HCT116 (cell line): Measurements from ENCODE around the gene DLG5. TPM values are rescaled to one million over a fixed set of nuclear protein-coding genes. Genes with fewer than 3 reads are reported as not detected.

Experiments used
- ATAC-seq: fragments of 200-7000 bp; cut with Tn5 transposase; 2 replicates; pipeline ENCODE4 v1.9.1; 2020; ENCODE audit warnings: mild to moderate bottlenecking, moderate library complexity
- BruUV-seq: library from RNA; stranded (reverse); fragments of 400-500 nt; replicated peaks from 2 replicates; lab custom pipeline; 2021; lab: Mats Ljungman, UMichigan
- CTCF ChIA-PET: fragments of 300-600 bp; sonication (Branson Sonifier 250); formaldehyde crosslinking; loops from one replicate; lab custom pipeline; 2021; ENCODE audit warnings: antibody characterized with exemption; lab: Charles Lee
- POLR2A ChIA-PET: fragments of 300-600, 350-600 bp; sonication (Branson Sonifier 250); formaldehyde crosslinking; loops from one replicate; lab custom pipeline; 2021; ENCODE audit warnings: antibody characterized with exemption; lab: Charles Lee
- RAD21 ChIA-PET, 2 experiments: fragments of 300-600 bp; sonication (Branson Sonifier 250); formaldehyde crosslinking; loops; one replicate each; lab custom pipeline; 2023; ENCODE audit warnings: low total read pairs in 2 of 2; ENCODE audit not compliant: uncharacterized antibody in 2 of 2, unreplicated experiment in 2 of 2, low non-redundant PET in 1 of 2; lab: Charles Lee
- DNase-seq: peaks from one replicate; pipeline ENCODE4 v3.0.0-alpha.2; 2010; ENCODE audit warnings: low read depth, low spot score
- H2AFZ ChIP-seq: fragments of 200-600 bp; shearing (Covaris generic), sonication (generic); 2 replicates; pipeline ENCODE4 v1.6.1; 2017; ENCODE audit warnings: low read depth, mixed run types, mixed read lengths, antibody characterized with exemption, low read length; ENCODE audit not compliant: poor library complexity, severe bottlenecking
- H3K27ac ChIP-seq: 2 replicates; pipeline ENCODE4 v1.5.1; 2012; ENCODE audit warnings: low read depth, low read length
- H3K27me3 ChIP-seq: fragments of 200-600 bp; sonication (generic); 2 replicates; pipeline ENCODE4 v1.6.1; 2016; ENCODE audit warnings: mixed run types, low read length, mixed read lengths; ENCODE audit not compliant: insufficient read depth
- H3K36me3 ChIP-seq, 2 experiments: fragments of 200-500 bp in 1 of 2; fragments of 200-600 bp in 1 of 2; sonication (Bioruptor generic) in 1 of 2; sonication (generic) in 1 of 2; 2 replicates each; pipeline versions ENCODE4 v1.5.1 to v1.6.1; 2014 to 2016; ENCODE audit warnings: low read length in 2 of 2, inconsistent platforms in 1 of 2, mixed read lengths in 1 of 2, mixed run types in 1 of 2; ENCODE audit not compliant: insufficient read depth in 2 of 2, control insufficient read depth in 1 of 2
- H3K4me1 ChIP-seq, 2 experiments: fragments of 200-600 bp in 1 of 2; sonication (generic) in 1 of 2; 2 replicates each; pipeline versions ENCODE4 v1.5.1 to v1.6.1; 2012 to 2017; ENCODE audit warnings: low read length in 2 of 2, inconsistent platforms in 1 of 2, mild to moderate bottlenecking in 1 of 2, mixed read lengths in 1 of 2, mixed run types in 1 of 2, moderate library complexity in 1 of 2; ENCODE audit not compliant: insufficient read depth in 2 of 2, control insufficient read depth in 1 of 2
- H3K4me2 ChIP-seq: fragments of 200-600 bp; sonication (generic); 2 replicates; pipeline ENCODE4 v1.6.1; 2017; ENCODE audit warnings: mixed run types, low read length, mixed read lengths
- H3K4me3 ChIP-seq, 2 experiments: fragments of 200-600 bp in 1 of 2; sonication (generic) in 1 of 2; replicated peaks in 1 of 2; 2 replicates each; pipeline ENCODE4 v1.5.1; 2011 to 2016; ENCODE audit warnings: low read length in 2 of 2, control low read depth in 1 of 2, low read depth in 1 of 2, mild to moderate bottlenecking in 1 of 2, mixed read lengths in 1 of 2, mixed run types in 1 of 2
- H3K79me2 ChIP-seq: fragments of 200-600 bp; sonication (generic); 2 replicates; pipeline ENCODE4 v1.6.1; 2017; ENCODE audit warnings: mild to moderate bottlenecking, mixed run types, low read length, moderate library complexity, mixed read lengths; ENCODE audit not compliant: insufficient read depth
- H3K9ac ChIP-seq: fragments of 200-600 bp; sonication (generic); 2 replicates; pipeline ENCODE4 v1.6.1; 2016; ENCODE audit warnings: low read length, mixed read lengths
- H3K9me2 ChIP-seq: fragments of 200-600 bp; sonication (generic), shearing (Covaris generic); 2 replicates; pipeline ENCODE4 v1.6.1; 2017; ENCODE audit warnings: mixed run types, mild to moderate bottlenecking, moderate library complexity; ENCODE audit not compliant: insufficient read depth
- H3K9me3 ChIP-seq, 2 experiments: fragments of 200-500 bp in 1 of 2; fragments of 200-600 bp in 1 of 2; sonication (Bioruptor generic) in 1 of 2; sonication (generic) in 1 of 2; 2 replicates each; pipeline ENCODE4 v1.6.1; 2014 to 2017; ENCODE audit warnings: low read length in 2 of 2, mixed read lengths in 2 of 2, inconsistent platforms in 1 of 2, low read depth in 1 of 2, mild to moderate bottlenecking in 1 of 2, mixed run types in 1 of 2, moderate library complexity in 1 of 2; ENCODE audit not compliant: control insufficient read depth in 1 of 2, insufficient read depth in 1 of 2
- H4K20me1 ChIP-seq: fragments of 200-600 bp; sonication (generic), shearing (Covaris generic); 2 replicates; pipeline ENCODE4 v1.6.1; 2017; ENCODE audit warnings: mixed run types, mild to moderate bottlenecking, moderate library complexity; ENCODE audit not compliant: insufficient read depth
- EGR1 ChIP-seq: IDR thresholded peaks from 2 replicates; pipeline ENCODE4 v1.6.1; 2012; ENCODE audit warnings: low read depth
- ELF1 ChIP-seq: IDR thresholded peaks from 2 replicates; pipeline ENCODE4 v1.6.1; 2012; ENCODE audit warnings: low read depth, borderline replicate concordance
- EZH2phosphoT487 ChIP-seq: fragments of 200-600 bp; IDR thresholded peaks from 2 replicates; pipeline ENCODE4 v1.6.1; 2018; ENCODE audit warnings: antibody characterized with exemption, borderline replicate concordance
- MAX ChIP-seq: IDR thresholded peaks from 2 replicates; pipeline ENCODE4 v1.6.1; 2012
- POLR2A ChIP-seq: IDR thresholded peaks from 2 replicates; pipeline ENCODE4 v1.7.0; 2011; ENCODE audit warnings: borderline replicate concordance; ENCODE audit not compliant: insufficient read depth, insufficient read length; ENCODE audit errors: extremely low read depth
- POLR2AphosphoS5 ChIP-seq: IDR thresholded peaks from 2 replicates; pipeline ENCODE4 v1.6.1; 2011; ENCODE audit warnings: mild to moderate bottlenecking, low read depth, low read length, moderate library complexity
- RAD21 ChIP-seq: IDR thresholded peaks from 2 replicates; pipeline ENCODE4 v1.6.1; 2012; ENCODE audit warnings: low read depth, mild to moderate bottlenecking
- SP1 ChIP-seq: IDR thresholded peaks from 2 replicates; pipeline ENCODE4 v1.6.1; 2012; ENCODE audit warnings: low read depth
- SRF ChIP-seq: IDR thresholded peaks from 2 replicates; pipeline ENCODE4 v1.6.1; 2012; ENCODE audit warnings: low read depth
- YY1 ChIP-seq: IDR thresholded peaks from 2 replicates; pipeline ENCODE4 v1.6.1; 2011; ENCODE audit warnings: low read length, low read depth, moderate library complexity, mild to moderate bottlenecking; ENCODE audit not compliant: insufficient replicate concordance; ENCODE audit errors: extremely low read depth
- ZFX ChIP-seq: fragments of 450-650 bp; IDR thresholded peaks from 2 replicates; pipeline ENCODE4 v1.6.1; 2017
- ZNF274 ChIP-seq: fragments of 200-500 bp; sonication (Bioruptor generic); IDR thresholded peaks from 2 replicates; pipeline ENCODE4 v1.6.1; 2014; ENCODE audit warnings: mild to moderate bottlenecking, low read depth, low read length, inconsistent platforms
- intact Hi-C: fragments of 100-400 bp; cut with micrococcal nuclease; formaldehyde crosslinking; loops from 2 replicates; pipeline ENCODE4 v1.10.0; 2022
- total RNA-seq: library from RNA; stranded (reverse); gene quantifications from one replicate; pipeline ENCODE4 v1.2.1, GENCODE V29; 2021; ENCODE audit not compliant: unreplicated experiment
- TF ChIP-seq, protein P1 (sequence below): IDR thresholded peaks from 2 replicates; pipeline ENCODE4 v1.6.1; 2012
- TF ChIP-seq, protein P2 (sequence below): IDR thresholded peaks from 2 replicates; pipeline ENCODE4 v1.6.1; 2011; ENCODE audit warnings: mild to moderate bottlenecking, low read length, moderate library complexity; ENCODE audit not compliant: insufficient replicate concordance; ENCODE audit errors: extremely low read depth
- TF ChIP-seq, protein P3 (sequence below), 3 experiments: fragments of 200-600 bp in 1 of 3; sonication (generic) in 1 of 3; IDR thresholded peaks in 2 of 3; conservative IDR thresholded peaks in 1 of 3; 2 replicates each; pipeline ENCODE4 v1.5.1; 2012 to 2017; ENCODE audit warnings: low read depth in 2 of 3, low read length in 2 of 3, antibody characterized with exemption in 1 of 3, borderline replicate concordance in 1 of 3, control low read depth in 1 of 3, mild to moderate bottlenecking in 1 of 3, mixed read lengths in 1 of 3, mixed run types in 1 of 3, moderate library complexity in 1 of 3; ENCODE audit not compliant: insufficient read depth in 1 of 3

Gene DLG5
- total RNA-seq, 1 experiment from 2014 or later: 44.8 TPM

DNA sequence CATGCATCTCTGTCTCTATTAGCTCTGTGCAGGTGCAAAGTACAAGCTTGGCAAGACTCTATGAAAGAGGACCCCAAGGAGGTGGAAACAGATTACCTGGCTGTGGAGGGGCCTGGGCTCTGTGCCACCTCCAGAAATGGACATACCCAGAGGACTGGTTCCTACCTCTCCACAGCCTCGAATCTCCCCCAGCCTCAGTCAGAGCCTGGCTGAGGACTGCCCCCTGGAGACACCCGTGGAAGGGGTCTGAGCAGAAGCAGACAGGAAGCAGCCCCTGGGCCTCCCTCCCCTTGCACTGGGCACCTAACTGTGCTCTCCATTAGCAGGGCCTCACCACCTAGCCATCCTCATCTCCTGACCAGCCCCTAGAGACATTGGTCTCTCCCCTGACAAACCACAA is 92.0 kb downstream of the DLG5 start:
- Histone ChIP-seq H2AFZ (no peak overlapping the region), H4K20me1 (no peaks in the 10 kb centered on the region), H3K9me3 (no peaks in the 10 kb centered on the region), H3K4me3 (no peak overlapping the region), H3K4me1 (no peaks in the 10 kb centered on the region), H3K27me3 (no peaks in the 10 kb centered on the region), H3K9ac (no peak overlapping the region), H3K4me2 (no peak overlapping the region), H3K79me2 (no peaks in the 10 kb centered on the region), H3K36me3 (peaks cover 13 to 14% of the 10 kb centered on the region in 2 experiments; a peak in 3 of 4 replicates), H3K27ac (no peak overlapping the region), H3K9me2 (no peaks in the 10 kb centered on the region)
- RAD21 ChIA-PET: no interaction called here
- DNase-seq (no peak), ATAC-seq (no peak)
- TF ChIP-seq RAD21: no peak
- intact Hi-C loops: no loop called here
- BruUV-seq: no TSS peak
- POLR2A ChIA-PET: no interaction called here
- CTCF ChIA-PET: no interaction called here

- H2AFZ ChIP-seq: no peak overlapping the region
- DNase-seq: no peak
- ChIA-PET CTCF (no interaction called here), RAD21 (no interaction called here), POLR2A (no interaction called here)
- H3K4me2 ChIP-seq: no peak overlapping the region
- no peak overlapping the region for H3K27ac ChIP-seq
- no peaks in the 10 kb centered on the region for H3K79me2 ChIP-seq
- intact Hi-C loops: no loop called here
- BruUV-seq: no TSS peak
- TF ChIP-seq POLR2AphosphoS5 (no peak), ZFX (no peak), SP1 (no peak), MAX (no peak), SRF (no peak), EGR1 (no peak), YY1 (no peak), ELF1 (no peak), EZH2phosphoT487 (no peak), POLR2A (no peak), ZNF274 (no peak)
- TF ChIP-seq, protein P1, sequence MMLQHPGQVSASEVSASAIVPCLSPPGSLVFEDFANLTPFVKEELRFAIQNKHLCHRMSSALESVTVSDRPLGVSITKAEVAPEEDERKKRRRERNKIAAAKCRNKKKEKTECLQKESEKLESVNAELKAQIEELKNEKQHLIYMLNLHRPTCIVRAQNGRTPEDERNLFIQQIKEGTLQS: no peak
- TF ChIP-seq, protein P2, sequence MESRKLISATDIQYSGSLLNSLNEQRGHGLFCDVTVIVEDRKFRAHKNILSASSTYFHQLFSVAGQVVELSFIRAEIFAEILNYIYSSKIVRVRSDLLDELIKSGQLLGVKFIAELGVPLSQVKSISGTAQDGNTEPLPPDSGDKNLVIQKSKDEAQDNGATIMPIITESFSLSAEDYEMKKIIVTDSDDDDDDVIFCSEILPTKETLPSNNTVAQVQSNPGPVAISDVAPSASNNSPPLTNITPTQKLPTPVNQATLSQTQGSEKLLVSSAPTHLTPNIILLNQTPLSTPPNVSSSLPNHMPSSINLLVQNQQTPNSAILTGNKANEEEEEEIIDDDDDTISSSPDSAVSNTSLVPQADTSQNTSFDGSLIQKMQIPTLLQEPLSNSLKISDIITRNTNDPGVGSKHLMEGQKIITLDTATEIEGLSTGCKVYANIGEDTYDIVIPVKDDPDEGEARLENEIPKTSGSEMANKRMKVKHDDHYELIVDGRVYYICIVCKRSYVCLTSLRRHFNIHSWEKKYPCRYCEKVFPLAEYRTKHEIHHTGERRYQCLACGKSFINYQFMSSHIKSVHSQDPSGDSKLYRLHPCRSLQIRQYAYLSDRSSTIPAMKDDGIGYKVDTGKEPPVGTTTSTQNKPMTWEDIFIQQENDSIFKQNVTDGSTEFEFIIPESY: no peak
- TF ChIP-seq, protein P3, sequence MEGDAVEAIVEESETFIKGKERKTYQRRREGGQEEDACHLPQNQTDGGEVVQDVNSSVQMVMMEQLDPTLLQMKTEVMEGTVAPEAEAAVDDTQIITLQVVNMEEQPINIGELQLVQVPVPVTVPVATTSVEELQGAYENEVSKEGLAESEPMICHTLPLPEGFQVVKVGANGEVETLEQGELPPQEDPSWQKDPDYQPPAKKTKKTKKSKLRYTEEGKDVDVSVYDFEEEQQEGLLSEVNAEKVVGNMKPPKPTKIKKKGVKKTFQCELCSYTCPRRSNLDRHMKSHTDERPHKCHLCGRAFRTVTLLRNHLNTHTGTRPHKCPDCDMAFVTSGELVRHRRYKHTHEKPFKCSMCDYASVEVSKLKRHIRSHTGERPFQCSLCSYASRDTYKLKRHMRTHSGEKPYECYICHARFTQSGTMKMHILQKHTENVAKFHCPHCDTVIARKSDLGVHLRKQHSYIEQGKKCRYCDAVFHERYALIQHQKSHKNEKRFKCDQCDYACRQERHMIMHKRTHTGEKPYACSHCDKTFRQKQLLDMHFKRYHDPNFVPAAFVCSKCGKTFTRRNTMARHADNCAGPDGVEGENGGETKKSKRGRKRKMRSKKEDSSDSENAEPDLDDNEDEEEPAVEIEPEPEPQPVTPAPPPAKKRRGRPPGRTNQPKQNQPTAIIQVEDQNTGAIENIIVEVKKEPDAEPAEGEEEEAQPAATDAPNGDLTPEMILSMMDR (IDR thresholded peaks at IDR 0.05 in 2 of 3, conservative IDR thresholded peaks at IDR 0.05 in 1 of 3; ENCODE audit: borderline replicate concordance in 1 of 3, insufficient read depth in 1 of 3, low read depth in 2 of 3, low read length in 2 of 3): no peak
- no peak for ATAC-seq
- H3K36me3 ChIP-seq: peaks cover 11 to 18% of the 10 kb centered on the region in 2 experiments; a peak in 3 of 4 replicates
- no peak overlapping the region for H3K9ac ChIP-seq
- no peaks in the 10 kb centered on the region for H3K9me3 ChIP-seq
- no peaks in the 10 kb centered on the region for H4K20me1 ChIP-seq
- H3K9me2 ChIP-seq: no peaks in the 10 kb centered on the region
- no peaks in the 10 kb centered on the region for H3K27me3 ChIP-seq
- H3K4me3 ChIP-seq: no peak overlapping the region
- H3K4me1 ChIP-seq: no peaks in the 10 kb centered on the region
Observed at GRCh38 chr10:77833792-77834191, 92.8 kb downstream of the DLG5 start.
